HepG2 (cell line): ENCODE measurements around the gene TBCE. TPM values are rescaled to one million over a fixed set of nuclear protein-coding genes. Genes with fewer than 3 reads are reported as not detected.

Source experiments
- ADNP ChIP-seq: sonication (generic); formaldehyde crosslinking; IDR thresholded peaks from 2 replicates; pipeline ENCODE4 v1.4.0; 2020; ENCODE audit warnings: missing genetic modification reagents
- LCORL ChIP-seq, 2 experiments: fragments of 450-650 bp in 1 of 2; sonication (generic) in 1 of 2; formaldehyde crosslinking in 1 of 2; IDR thresholded peaks; 2 replicates each; pipeline versions ENCODE4 v1.5.0 to v1.6.1; 2017 to 2020; ENCODE audit warnings: antibody characterized with exemption in 1 of 2, missing genetic modification reagents in 1 of 2
- MTA3 ChIP-seq: sonication (generic); formaldehyde crosslinking; IDR thresholded peaks from 2 replicates; pipeline ENCODE4 v1.4.0; 2020; ENCODE audit warnings: missing genetic modification reagents
- NFATC3 ChIP-seq: sonication (generic); formaldehyde crosslinking; IDR thresholded peaks from 2 replicates; pipeline ENCODE4 v1.5.1; 2020; ENCODE audit warnings: mild to moderate bottlenecking, missing genetic modification reagents
- ONECUT2 ChIP-seq: sonication (generic); formaldehyde crosslinking; IDR thresholded peaks from 2 replicates; pipeline ENCODE4 v1.4.0; 2020; ENCODE audit warnings: missing genetic modification reagents
- RAD21 ChIP-seq: fragments of 450-650 bp; formaldehyde crosslinking; IDR thresholded peaks from 2 replicates; pipeline ENCODE4 v1.5.0; 2020; ENCODE audit warnings: mild to moderate bottlenecking
- REPIN1 ChIP-seq: sonication (generic); formaldehyde crosslinking; IDR thresholded peaks from 2 replicates; pipeline ENCODE4 v1.8.0; 2022; ENCODE audit warnings: missing genetic modification reagents, low read depth, mild to moderate bottlenecking, borderline replicate concordance
- STAT5B ChIP-seq: sonication (generic); formaldehyde crosslinking; IDR thresholded peaks from 2 replicates; pipeline ENCODE4 v1.4.0; 2020; ENCODE audit warnings: missing genetic modification reagents
- ZNF33A ChIP-seq: sonication (generic); formaldehyde crosslinking; IDR thresholded peaks from 2 replicates; pipeline ENCODE4 v1.5.1; 2020; ENCODE audit warnings: missing genetic modification reagents, mild to moderate bottlenecking, moderate library complexity, borderline replicate concordance
- ZNF34 ChIP-seq: sonication (generic); formaldehyde crosslinking; IDR thresholded peaks from 2 replicates; pipeline ENCODE4 v1.4.0; 2020; ENCODE audit warnings: mild to moderate bottlenecking, missing genetic modification reagents, borderline replicate concordance
- ZNF570 ChIP-seq: sonication (generic); formaldehyde crosslinking; IDR thresholded peaks from 2 replicates; pipeline ENCODE4 v1.4.0; 2020; ENCODE audit warnings: mild to moderate bottlenecking, missing genetic modification reagents, borderline replicate concordance
- ZNF776 ChIP-seq: sonication (generic); formaldehyde crosslinking; IDR thresholded peaks from 2 replicates; pipeline ENCODE4 v1.4.0; 2020; ENCODE audit warnings: mild to moderate bottlenecking, missing genetic modification reagents
- ZNF839 ChIP-seq: sonication (generic); formaldehyde crosslinking; IDR thresholded peaks from 2 replicates; pipeline ENCODE4 v1.4.0; 2020; ENCODE audit warnings: missing genetic modification reagents, mild to moderate bottlenecking, borderline replicate concordance
- ZNF891 ChIP-seq: sonication (generic); formaldehyde crosslinking; IDR thresholded peaks from 2 replicates; pipeline ENCODE4 v1.5.0; 2020; ENCODE audit warnings: mild to moderate bottlenecking, missing genetic modification reagents
- polyA plus RNA-seq, 8 experiments: library from polyadenylated mRNA; depleted of rRNA in 3 of 8; stranded (reverse) in 7 of 8; unstranded in 1 of 8; fragments of >200 nt; fragmentation: Illumina TruSeq in 4 of 8; extraction: Trizol in 4 of 8; gene quantifications; 2 replicates each; pipeline versions ENCODE4 v1.2.1 to v1.2.3, GENCODE V29; 2011 to 2016; ENCODE audit warnings: low read depth in 4 of 8, missing spikeins in 1 of 8, mixed read lengths in 1 of 8; ENCODE audit not compliant: insufficient read depth in 1 of 8
- total RNA-seq, 5 experiments: library from RNA; depleted of rRNA; stranded (reverse); fragments of >200 nt; fragmentation: Illumina TruSeq; extraction: Trizol; gene quantifications; 2 replicates each; pipeline ENCODE4 v1.2.3, GENCODE V29; 2016; ENCODE audit warnings: low read depth in 1 of 5
- TF ChIP-seq, protein P1 (sequence below): sonication (generic); formaldehyde crosslinking; IDR thresholded peaks from 2 replicates; pipeline ENCODE4 v1.4.0; 2020; ENCODE audit warnings: missing genetic modification reagents, borderline replicate concordance
- TF ChIP-seq, protein P2 (sequence below): sonication (generic); formaldehyde crosslinking; IDR thresholded peaks from 2 replicates; pipeline ENCODE4 v1.8.1; 2023; ENCODE audit warnings: mild to moderate bottlenecking, missing genetic modification reagents
- TF ChIP-seq, protein P3 (sequence below): sonication (generic); formaldehyde crosslinking; IDR thresholded peaks from 2 replicates; pipeline ENCODE4 v1.4.0; 2020; ENCODE audit warnings: mild to moderate bottlenecking, missing genetic modification reagents

The TBCE gene
- total and polyA plus RNA-seq, 2 of the 13 experiments (the other 11 are each of a cell fraction or from before 2014, with no cell fraction given) = 25.6 to 31.1 TPM

DNA sequence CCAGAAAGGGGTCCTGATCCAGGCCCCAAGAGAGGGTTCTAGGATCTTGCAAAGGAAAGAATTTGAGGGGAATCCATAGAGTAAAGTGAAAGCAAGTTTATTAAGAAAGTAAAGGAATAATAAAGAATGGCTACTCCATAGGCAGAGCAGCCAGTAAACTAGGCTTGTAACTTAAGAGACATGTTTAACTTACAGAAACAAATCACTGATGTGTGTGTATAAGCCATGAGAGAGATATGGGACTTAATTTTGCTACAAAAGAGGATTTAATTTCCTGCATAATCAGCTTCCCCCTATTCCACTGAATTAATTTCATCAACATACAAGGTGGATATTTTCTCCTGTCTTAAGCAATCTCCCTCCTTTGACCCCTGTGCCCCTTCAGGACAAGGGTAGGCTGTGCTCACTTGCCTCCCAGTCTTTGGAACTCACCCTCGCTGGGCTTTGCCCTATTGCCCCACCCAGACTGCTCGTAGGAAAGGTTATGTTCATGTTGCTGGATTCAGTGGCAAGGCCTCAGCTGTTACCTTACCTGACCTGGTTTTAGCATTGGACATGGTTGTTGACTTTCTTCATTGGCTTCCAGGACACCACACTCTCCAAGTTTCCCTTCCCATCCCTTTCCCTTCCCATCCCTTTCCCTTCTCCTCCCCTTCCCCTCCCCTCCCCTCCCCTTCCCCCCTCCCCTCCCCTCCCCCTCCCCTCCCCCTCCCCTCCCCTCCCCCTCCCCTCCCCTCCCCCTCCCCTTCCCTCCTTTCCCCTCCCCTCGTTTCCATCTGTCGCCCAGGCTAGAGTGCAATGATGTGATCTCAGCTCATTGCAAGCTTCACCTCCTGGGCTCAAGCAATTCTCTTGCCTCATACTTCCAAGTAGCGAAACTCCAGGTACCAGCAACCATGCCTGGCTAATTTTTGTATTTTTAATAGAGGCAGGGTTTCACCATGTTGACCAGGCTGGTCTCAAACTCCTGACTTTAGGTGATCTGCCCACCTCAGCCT, 44.6 kb downstream of the TBCE start (continued):
- TF ChIP-seq, protein P1, sequence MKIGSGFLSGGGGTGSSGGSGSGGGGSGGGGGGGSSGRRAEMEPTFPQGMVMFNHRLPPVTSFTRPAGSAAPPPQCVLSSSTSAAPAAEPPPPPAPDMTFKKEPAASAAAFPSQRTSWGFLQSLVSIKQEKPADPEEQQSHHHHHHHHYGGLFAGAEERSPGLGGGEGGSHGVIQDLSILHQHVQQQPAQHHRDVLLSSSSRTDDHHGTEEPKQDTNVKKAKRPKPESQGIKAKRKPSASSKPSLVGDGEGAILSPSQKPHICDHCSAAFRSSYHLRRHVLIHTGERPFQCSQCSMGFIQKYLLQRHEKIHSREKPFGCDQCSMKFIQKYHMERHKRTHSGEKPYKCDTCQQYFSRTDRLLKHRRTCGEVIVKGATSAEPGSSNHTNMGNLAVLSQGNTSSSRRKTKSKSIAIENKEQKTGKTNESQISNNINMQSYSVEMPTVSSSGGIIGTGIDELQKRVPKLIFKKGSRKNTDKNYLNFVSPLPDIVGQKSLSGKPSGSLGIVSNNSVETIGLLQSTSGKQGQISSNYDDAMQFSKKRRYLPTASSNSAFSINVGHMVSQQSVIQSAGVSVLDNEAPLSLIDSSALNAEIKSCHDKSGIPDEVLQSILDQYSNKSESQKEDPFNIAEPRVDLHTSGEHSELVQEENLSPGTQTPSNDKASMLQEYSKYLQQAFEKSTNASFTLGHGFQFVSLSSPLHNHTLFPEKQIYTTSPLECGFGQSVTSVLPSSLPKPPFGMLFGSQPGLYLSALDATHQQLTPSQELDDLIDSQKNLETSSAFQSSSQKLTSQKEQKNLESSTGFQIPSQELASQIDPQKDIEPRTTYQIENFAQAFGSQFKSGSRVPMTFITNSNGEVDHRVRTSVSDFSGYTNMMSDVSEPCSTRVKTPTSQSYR = peak; percentile 80
- no peak for TF ChIP-seq MTA3 (CRISPR knock-in tag)
- TF ChIP-seq, protein P2, sequence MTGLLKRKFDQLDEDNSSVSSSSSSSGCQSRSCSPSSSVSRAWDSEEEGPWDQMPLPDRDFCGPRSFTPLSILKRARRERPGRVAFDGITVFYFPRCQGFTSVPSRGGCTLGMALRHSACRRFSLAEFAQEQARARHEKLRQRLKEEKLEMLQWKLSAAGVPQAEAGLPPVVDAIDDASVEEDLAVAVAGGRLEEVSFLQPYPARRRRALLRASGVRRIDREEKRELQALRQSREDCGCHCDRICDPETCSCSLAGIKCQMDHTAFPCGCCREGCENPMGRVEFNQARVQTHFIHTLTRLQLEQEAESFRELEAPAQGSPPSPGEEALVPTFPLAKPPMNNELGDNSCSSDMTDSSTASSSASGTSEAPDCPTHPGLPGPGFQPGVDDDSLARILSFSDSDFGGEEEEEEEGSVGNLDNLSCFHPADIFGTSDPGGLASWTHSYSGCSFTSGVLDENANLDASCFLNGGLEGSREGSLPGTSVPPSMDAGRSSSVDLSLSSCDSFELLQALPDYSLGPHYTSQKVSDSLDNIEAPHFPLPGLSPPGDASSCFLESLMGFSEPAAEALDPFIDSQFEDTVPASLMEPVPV (CRISPR knock-in tag) = no peak
- no peak for TF ChIP-seq ZNF34 (CRISPR knock-in tag)
- no peak for TF ChIP-seq ZNF570 (CRISPR knock-in tag)
- TF ChIP-seq RAD21 (CRISPR knock-in tag) = no peak
- TF ChIP-seq ZNF891 (CRISPR knock-in tag) = no peak
- no peak for TF ChIP-seq ZNF839 (CRISPR knock-in tag)
- no peak for TF ChIP-seq STAT5B
- TF ChIP-seq ADNP = no peak
- TF ChIP-seq, protein P3, sequence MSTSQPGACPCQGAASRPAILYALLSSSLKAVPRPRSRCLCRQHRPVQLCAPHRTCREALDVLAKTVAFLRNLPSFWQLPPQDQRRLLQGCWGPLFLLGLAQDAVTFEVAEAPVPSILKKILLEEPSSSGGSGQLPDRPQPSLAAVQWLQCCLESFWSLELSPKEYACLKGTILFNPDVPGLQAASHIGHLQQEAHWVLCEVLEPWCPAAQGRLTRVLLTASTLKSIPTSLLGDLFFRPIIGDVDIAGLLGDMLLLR (CRISPR knock-in tag) = no peak
- TF ChIP-seq ZNF776 (CRISPR knock-in tag) = no peak
- TF ChIP-seq NFATC3 = no peak
- TF ChIP-seq ZNF33A (CRISPR knock-in tag) = no peak
- TF ChIP-seq LCORL (IDR thresholded peaks at IDR 0.05) = no peak
- TF ChIP-seq LCORL (CRISPR knock-in tag; IDR thresholded peaks at IDR 0.05) = peak; percentile 67; the same call in 1 of the 2 replicates
- TF ChIP-seq ONECUT2 (CRISPR knock-in tag) = no peak; the same call in 1 of the 2 replicates
- peak; percentile 58; the same call in 1 of the 2 replicates for TF ChIP-seq REPIN1 (CRISPR knock-in tag)
